Calu3 (cell line): ENCODE results near the gene CCNJ. TPM values are rescaled to one million over a fixed set of nuclear protein-coding genes. Genes with fewer than 3 reads are reported as not detected.
A peak's percentile ranks its signal among the peaks of the same experiment; 100 is the strongest.

Experiments
- BruUV-seq: library from RNA; stranded (reverse); fragments of 400-500 nt; replicated peaks from 2 replicates; lab custom pipeline; 2021; lab: Mats Ljungman, UMichigan
- CTCF ChIA-PET: fragments of 300-600 bp; sonication (Branson Sonifier 250); formaldehyde crosslinking; loops from one replicate; lab custom pipeline; 2022; ENCODE audit warnings: antibody characterized with exemption; lab: Charles Lee
- DNase-seq: peaks from one replicate; pipeline ENCODE4 v3.0.0; 2022
- H3K27ac Mint-ChIP-seq: one replicate; pipeline ENCODE4 v1.8.0; 2022; ENCODE audit warnings: mixed read lengths; ENCODE audit not compliant: unreplicated experiment
- H3K27me3 Mint-ChIP-seq: one replicate; pipeline ENCODE4 v1.8.0; 2022; ENCODE audit warnings: mixed read lengths; ENCODE audit not compliant: unreplicated experiment
- H3K36me3 Mint-ChIP-seq: one replicate; pipeline ENCODE4 v1.8.0; 2022; ENCODE audit warnings: mild to moderate bottlenecking, moderate library complexity, mixed read lengths; ENCODE audit not compliant: insufficient read depth, unreplicated experiment
- H3K4me1 Mint-ChIP-seq: one replicate; pipeline ENCODE4 v1.8.0; 2022; ENCODE audit warnings: mild to moderate bottlenecking, low read depth, mixed read lengths; ENCODE audit not compliant: unreplicated experiment
- H3K4me3 Mint-ChIP-seq: one replicate; pipeline ENCODE4 v1.8.0; 2022; ENCODE audit warnings: mild to moderate bottlenecking, low read depth, moderate library complexity, mixed read lengths; ENCODE audit not compliant: unreplicated experiment
- H3K9me3 Mint-ChIP-seq: one replicate; pipeline ENCODE4 v1.8.0; 2022; ENCODE audit warnings: low read depth, mixed read lengths; ENCODE audit not compliant: unreplicated experiment
- intact Hi-C: fragments of 100-400 bp; cut with micrococcal nuclease; formaldehyde crosslinking; loops from one replicate; pipeline ENCODE4 v1.10.0; 2022; ENCODE audit not compliant: unreplicated experiment
- total RNA-seq: library from RNA; stranded (reverse); gene quantifications from 2 replicates; pipeline ENCODE4 v1.2.3, GENCODE V29; 2022
- TF ChIP-seq, protein P1 (sequence below): fragments of 200-600 bp; IDR thresholded peaks from one replicate; pipeline ENCODE4 v1.8.0; 2022; ENCODE audit warnings: antibody characterized with exemption; ENCODE audit not compliant: unreplicated experiment

CCNJ gene
- total RNA-seq, 1 experiment from 2014 or later: 5.9 TPM

DNA sequence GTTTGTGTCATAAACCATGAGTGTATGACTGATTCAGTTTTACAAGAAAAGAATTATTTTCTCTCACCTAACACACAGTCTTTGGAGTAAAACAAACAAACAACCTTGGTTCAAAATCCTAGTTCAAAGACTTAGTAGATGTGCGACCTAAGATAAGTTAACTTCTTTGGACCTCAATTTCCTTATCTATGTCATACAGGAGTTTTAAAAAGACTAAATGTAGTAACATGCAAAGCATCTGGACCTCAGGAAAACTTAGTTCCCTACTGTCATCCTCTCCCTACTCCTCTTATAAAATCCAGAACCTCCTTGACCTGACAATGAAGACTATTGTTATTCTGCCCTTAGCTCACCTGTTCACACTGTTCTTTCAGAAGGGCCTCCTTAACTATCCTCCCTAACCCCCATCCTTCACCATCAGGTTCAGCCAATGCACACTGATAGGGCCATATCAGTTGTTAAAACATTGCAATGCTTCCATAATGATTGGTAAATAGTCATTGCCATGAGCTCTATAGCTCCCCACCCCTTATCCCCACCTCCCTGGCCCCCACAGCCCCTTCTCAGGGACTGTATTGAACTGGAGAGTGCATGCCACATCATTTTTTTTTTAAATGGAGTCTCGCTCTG, 28.8 kb upstream of the CCNJ start:
- Mint-ChIP-seq H3K36me3 (no peaks in the 10 kb centered on the region), H3K4me3 (no peak overlapping the region), H3K4me1 (no peaks in the 10 kb centered on the region), H3K27me3 (peaks cover 16% of the 10 kb centered on the region), H3K9me3 (no peaks in the 10 kb centered on the region), H3K27ac (no peak overlapping the region)
- intact Hi-C loops: loop anchor here (5.0 kb wide), 1 partner anchor 323 kb away; no protein-coding TSS in a partner anchor
- CTCF ChIA-PET: interaction anchor here (1.3 kb wide), 1 partner anchor 22 kb away, joined by 3 read pairs; no protein-coding TSS in a partner anchor
- TF ChIP-seq, protein P1, sequence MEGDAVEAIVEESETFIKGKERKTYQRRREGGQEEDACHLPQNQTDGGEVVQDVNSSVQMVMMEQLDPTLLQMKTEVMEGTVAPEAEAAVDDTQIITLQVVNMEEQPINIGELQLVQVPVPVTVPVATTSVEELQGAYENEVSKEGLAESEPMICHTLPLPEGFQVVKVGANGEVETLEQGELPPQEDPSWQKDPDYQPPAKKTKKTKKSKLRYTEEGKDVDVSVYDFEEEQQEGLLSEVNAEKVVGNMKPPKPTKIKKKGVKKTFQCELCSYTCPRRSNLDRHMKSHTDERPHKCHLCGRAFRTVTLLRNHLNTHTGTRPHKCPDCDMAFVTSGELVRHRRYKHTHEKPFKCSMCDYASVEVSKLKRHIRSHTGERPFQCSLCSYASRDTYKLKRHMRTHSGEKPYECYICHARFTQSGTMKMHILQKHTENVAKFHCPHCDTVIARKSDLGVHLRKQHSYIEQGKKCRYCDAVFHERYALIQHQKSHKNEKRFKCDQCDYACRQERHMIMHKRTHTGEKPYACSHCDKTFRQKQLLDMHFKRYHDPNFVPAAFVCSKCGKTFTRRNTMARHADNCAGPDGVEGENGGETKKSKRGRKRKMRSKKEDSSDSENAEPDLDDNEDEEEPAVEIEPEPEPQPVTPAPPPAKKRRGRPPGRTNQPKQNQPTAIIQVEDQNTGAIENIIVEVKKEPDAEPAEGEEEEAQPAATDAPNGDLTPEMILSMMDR: no peak
- BruUV-seq: no TSS peak
- DNase-seq: no peak

GRCh38 chr10:96017191-96017687, 26.1 kb upstream of the CCNJ start:
- Mint-ChIP-seq H3K4me3 (no peak overlapping the region), H3K9me3 (no peaks in the 10 kb centered on the region)

DNA sequence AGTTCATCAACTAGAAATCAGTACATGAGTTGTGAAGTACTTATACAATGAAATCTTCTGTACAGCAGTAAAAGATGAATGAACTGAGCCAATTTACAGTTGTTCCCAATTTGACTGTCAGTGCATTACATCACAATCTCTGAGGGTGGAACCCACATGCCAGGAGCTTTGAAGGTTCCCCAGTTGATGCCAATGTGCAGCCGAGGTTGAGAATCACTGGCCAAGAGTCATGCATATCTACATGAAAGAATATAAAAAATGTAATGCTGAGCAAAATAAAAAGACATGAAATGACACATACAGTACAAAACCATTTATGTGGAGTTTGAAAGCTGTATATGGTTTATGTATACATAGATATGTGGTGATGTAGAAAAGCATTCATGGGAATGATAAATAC, 22.1 kb upstream of the CCNJ start:
- Mint-ChIP-seq H3K27ac (no peak overlapping the region), H3K36me3 (no peaks in the 10 kb centered on the region), H3K9me3 (no peaks in the 10 kb centered on the region), H3K4me1 (no peaks in the 10 kb centered on the region), H3K27me3 (no peaks in the 10 kb centered on the region), H3K4me3 (no peak overlapping the region)
- BruUV-seq: no TSS peak
- TF ChIP-seq, protein P1: no peak
- DNase-seq: no peak
- intact Hi-C loops: no loop called here
- CTCF ChIA-PET: no interaction called here

More at GRCh38 chr10:96017191-96017687, 26.1 kb upstream of the CCNJ start:
- Mint-ChIP-seq H3K27ac (no peak overlapping the region), H3K4me1 (no peaks in the 10 kb centered on the region), H3K36me3 (no peaks in the 10 kb centered on the region), H3K27me3 (no peaks in the 10 kb centered on the region)
- peak; percentile 40 for DNase-seq
- intact Hi-C loops: loop anchor here (1.0 to 5.0 kb wide), 2 partner anchors 276 to 320 kb away; no protein-coding TSS in a partner anchor
- TF ChIP-seq, protein P1: peak; percentile 31
- BruUV-seq: no TSS peak
- CTCF ChIA-PET: interaction anchor here (0.5 to 1.1 kb wide), 6 partner anchors 26 to 904 kb away, joined by 3 to 10 read pairs (median 3); partner anchors contain the start of gene CCNJ

DNA sequence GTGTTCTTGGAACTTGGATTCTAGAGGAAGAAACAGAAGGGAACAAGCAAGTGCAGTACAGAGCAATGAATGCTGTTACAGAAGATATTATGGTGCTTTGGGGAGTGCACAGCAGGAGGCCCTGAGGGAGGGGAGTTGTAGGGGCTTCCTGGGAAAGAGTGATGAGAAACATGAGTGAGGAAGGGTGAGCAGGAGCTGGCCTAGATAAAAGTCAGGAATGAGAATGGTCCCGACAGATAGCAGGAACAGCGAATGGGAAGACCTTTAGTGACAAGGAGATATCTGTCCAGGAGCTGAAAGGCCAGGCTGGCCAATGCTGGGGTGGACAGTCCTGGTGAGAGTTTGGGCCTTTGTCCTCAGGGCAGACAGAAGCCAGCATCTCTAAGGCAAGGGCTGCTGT, 20.6 kb upstream of the CCNJ start:
- DNase-seq: no peak
- CTCF ChIA-PET: no interaction called here
- BruUV-seq: no TSS peak
- Mint-ChIP-seq H3K27ac (no peak overlapping the region), H3K4me3 (no peak overlapping the region), H3K27me3 (no peaks in the 10 kb centered on the region), H3K4me1 (no peaks in the 10 kb centered on the region), H3K9me3 (no peaks in the 10 kb centered on the region), H3K36me3 (no peaks in the 10 kb centered on the region)
- TF ChIP-seq, protein P1: no peak
- intact Hi-C loops: no loop called here
